HepG2 (cell line): Measurements from ENCODE around the gene ZMYND8. TPM values are rescaled to one million over a fixed set of nuclear protein-coding genes. Genes with fewer than 3 reads are reported as not detected.

ENCODE experiments used
- ATAC-seq: fragments of 200-7000 bp; cut with Tn5 transposase; 3 replicates; pipeline ENCODE4 v1.9.1; 2020; ENCODE audit warnings: mild to moderate bottlenecking, moderate library complexity
- BruUV-seq: library from RNA; stranded (reverse); fragments of 400-500 nt; replicated peaks from 2 replicates; lab custom pipeline; 2021; lab: Mats Ljungman, UMichigan
- CTCF ChIA-PET: fragments of 300-600 bp; formaldehyde crosslinking; extraction: SDS; loops from one replicate; lab custom pipeline; 2021; ENCODE audit warnings: low total read pairs, inconsistent platforms, low intra/inter-chr PET ratio; lab: Yijun Ruan, JAX
- POLR2A ChIA-PET: fragments of 350-600 bp; sonication (Branson Sonifier 250); formaldehyde crosslinking; loops from one replicate; lab custom pipeline; 2020; ENCODE audit warnings: antibody characterized with exemption, inconsistent platforms; lab: Yijun Ruan, JAX
- DNase-seq: peaks from one replicate; pipeline ENCODE4 v3.0.0-alpha.2; 2015; ENCODE audit warnings: low spot score
- FAIRE-seq: peaks from 3 replicates; lab custom pipeline; 2011; peaks lifted over from hg19 to GRCh38; lab: Jason Lieb, UNC
- H2AFZ ChIP-seq: one replicate; pipeline ENCODE4 v1.6.1; 2011; ENCODE audit warnings: low read length, inconsistent platforms
- H3K27ac ChIP-seq: fragments of 300-600 bp; 3 replicates; pipeline ENCODE4 v1.8.0; 2011; ENCODE audit warnings: mixed run types, mild to moderate bottlenecking, mixed read lengths, low read length, inconsistent platforms; ENCODE audit not compliant: insufficient read depth; ENCODE audit errors: extremely low read length
- H3K27me3 ChIP-seq, 2 experiments: fragments of 200-600 bp in 1 of 2; 2 replicates in 1 of 2; 3 replicates in 1 of 2; pipeline versions ENCODE4 v1.6.0 to v1.8.0; 2011; ENCODE audit warnings: low read length in 2 of 2, mild to moderate bottlenecking in 2 of 2, moderate library complexity in 2 of 2, inconsistent platforms in 1 of 2; ENCODE audit not compliant: insufficient read depth in 2 of 2, control insufficient read depth in 1 of 2
- H3K36me3 ChIP-seq, 2 experiments: fragments of 200-600 bp in 1 of 2; replicated peaks in 1 of 2; 2 replicates in 1 of 2; 3 replicates in 1 of 2; pipeline versions ENCODE4 v1.5.1 to v1.8.0; 2011; ENCODE audit warnings: low read length in 2 of 2, inconsistent platforms in 1 of 2; ENCODE audit not compliant: insufficient read depth in 2 of 2, control insufficient read depth in 1 of 2
- H3K4me1 ChIP-seq: 2 replicates; pipeline ENCODE4 v1.5.1; 2012; ENCODE audit warnings: low read length, inconsistent platforms; ENCODE audit not compliant: insufficient read depth
- H3K4me2 ChIP-seq: 2 replicates; pipeline ENCODE4 v1.6.0; 2011; ENCODE audit warnings: low read depth, low read length, inconsistent platforms
- H3K4me3 ChIP-seq, 3 experiments: fragments of 200-600 bp in 1 of 3; sonication (generic), shearing (Covaris generic) in 1 of 3; replicated peaks in 1 of 3; 2 replicates each; pipeline ENCODE4 v1.5.1; 2011 to 2016; ENCODE audit warnings: low read length in 3 of 3, inconsistent platforms in 2 of 3, low read depth in 2 of 3, mild to moderate bottlenecking in 2 of 3, control low read depth in 1 of 3, mixed read lengths in 1 of 3; ENCODE audit not compliant: insufficient read depth in 1 of 3
- H3K79me2 ChIP-seq: one replicate; pipeline ENCODE4 v1.6.1; 2011; ENCODE audit warnings: low read length, inconsistent platforms; ENCODE audit not compliant: insufficient read depth
- H3K9ac ChIP-seq: 2 replicates; pipeline ENCODE4 v1.6.0; 2011; ENCODE audit warnings: mild to moderate bottlenecking, low read depth, low read length, inconsistent platforms; ENCODE audit not compliant: insufficient read depth
- H3K9me3 ChIP-seq: 2 replicates; pipeline ENCODE4 v1.5.1; 2012; ENCODE audit warnings: mild to moderate bottlenecking, low read length
- H4K20me1 ChIP-seq: 2 replicates; pipeline ENCODE4 v1.6.0; 2011; ENCODE audit warnings: inconsistent platforms, mild to moderate bottlenecking, low read length, moderate library complexity; ENCODE audit not compliant: insufficient read depth
- ATF1 ChIP-seq: IDR thresholded peaks from 2 replicates; pipeline ENCODE4 v1.6.1; 2016; ENCODE audit warnings: mild to moderate bottlenecking, control low read depth
- ELF4 ChIP-seq: sonication (generic); formaldehyde crosslinking; IDR thresholded peaks from 2 replicates; pipeline ENCODE4 v1.5.0; 2020; ENCODE audit warnings: missing genetic modification reagents, mild to moderate bottlenecking, moderate library complexity, borderline replicate concordance
- HOMEZ ChIP-seq: IDR thresholded peaks from 2 replicates; pipeline ENCODE4 v1.6.1; 2016; ENCODE audit warnings: low read depth
- KMT2B ChIP-seq: IDR thresholded peaks from 2 replicates; pipeline ENCODE4 v1.6.1; 2016; ENCODE audit warnings: missing genetic modification reagents, missing compliant biosample characterization
- LCORL ChIP-seq, 2 experiments: fragments of 450-650 bp in 1 of 2; sonication (generic) in 1 of 2; formaldehyde crosslinking in 1 of 2; IDR thresholded peaks; 2 replicates each; pipeline versions ENCODE4 v1.5.0 to v1.6.1; 2017 to 2020; ENCODE audit warnings: antibody characterized with exemption in 1 of 2, missing genetic modification reagents in 1 of 2
- NFIC ChIP-seq: IDR thresholded peaks from 2 replicates; pipeline ENCODE4 v1.6.1; 2012; ENCODE audit warnings: mild to moderate bottlenecking, low read length, inconsistent platforms
- NR2F6 ChIP-seq, 2 experiments: IDR thresholded peaks; 2 replicates each; pipeline ENCODE4 v1.6.1; 2016; ENCODE audit warnings: antibody characterized with exemption in 1 of 2, mild to moderate bottlenecking in 1 of 2
- PRDM4 ChIP-seq: sonication (generic); formaldehyde crosslinking; IDR thresholded peaks from 2 replicates; pipeline ENCODE4 v1.9.0; 2021; ENCODE audit warnings: missing genetic modification reagents, borderline replicate concordance
- TCF7 ChIP-seq: sonication (generic); IDR thresholded peaks from 2 replicates; pipeline ENCODE4 v1.6.1; 2016; ENCODE audit warnings: antibody characterized with exemption, low read depth
- TEAD3 ChIP-seq: optimal IDR thresholded peaks from 2 replicates; pipeline ENCODE3; 2016; ENCODE audit warnings: borderline replicate concordance
- TOPORS ChIP-seq: sonication (generic); formaldehyde crosslinking; IDR thresholded peaks from 2 replicates; pipeline ENCODE4 v1.8.0; 2023; ENCODE audit warnings: mild to moderate bottlenecking, missing genetic modification reagents
- ZBTB37 ChIP-seq: sonication (generic); formaldehyde crosslinking; IDR thresholded peaks from 2 replicates; pipeline ENCODE4 v1.4.0; 2020; ENCODE audit warnings: mild to moderate bottlenecking, missing genetic modification reagents
- ZKSCAN8 ChIP-seq: IDR thresholded peaks from 2 replicates; pipeline ENCODE4 v1.6.1; 2016; ENCODE audit warnings: borderline replicate concordance, missing genetic modification reagents, missing compliant biosample characterization
- ZNF569 ChIP-seq: sonication (generic); formaldehyde crosslinking; IDR thresholded peaks from 2 replicates; pipeline ENCODE4 v1.5.0; 2020; ENCODE audit warnings: mild to moderate bottlenecking, missing genetic modification reagents, moderate library complexity, borderline replicate concordance
- ZNF619 ChIP-seq: sonication (generic); formaldehyde crosslinking; IDR thresholded peaks from 2 replicates; pipeline ENCODE4 v1.4.0; 2020; ENCODE audit warnings: mild to moderate bottlenecking, missing genetic modification reagents
- ZNF75D ChIP-seq: sonication (generic); formaldehyde crosslinking; IDR thresholded peaks from 2 replicates; pipeline ENCODE4 v1.8.1; 2023; ENCODE audit warnings: missing genetic modification reagents, mild to moderate bottlenecking, borderline replicate concordance
- ZNF781 ChIP-seq: sonication (generic); formaldehyde crosslinking; IDR thresholded peaks from 2 replicates; pipeline ENCODE4 v1.5.1; 2020; ENCODE audit warnings: borderline replicate concordance, mild to moderate bottlenecking, missing genetic modification reagents; ENCODE audit errors: not compliant biosample characterization
- ZSCAN12 ChIP-seq: sonication (generic); formaldehyde crosslinking; IDR thresholded peaks from 2 replicates; pipeline ENCODE4 v1.9.0; 2021; ENCODE audit warnings: mild to moderate bottlenecking, missing genetic modification reagents
- ZSCAN25 ChIP-seq: sonication (generic); formaldehyde crosslinking; IDR thresholded peaks from 2 replicates; pipeline ENCODE4 v1.8.0; 2022; ENCODE audit warnings: mild to moderate bottlenecking, missing genetic modification reagents
- WGBS: methylation state at CpG from one replicate; pipeline ENCODE4 v1.1.6; 2017; ENCODE audit warnings: low lambda C conversion rate; 5-methylcytosine and 5-hydroxymethylcytosine counted together
- in situ Hi-C: cut with HindIII; loops from 2 replicates; pipeline ENCODE4 v1.10.0; 2017; ENCODE audit warnings: low pct_unique_long_range_greater_than_20kb; ENCODE audit not compliant: extremely low pct_ligation_motif_present
- intact Hi-C: fragments of 100-400 bp; cut with micrococcal nuclease; formaldehyde crosslinking; loops from one replicate; pipeline ENCODE4 v1.10.0; 2022; ENCODE audit not compliant: unreplicated experiment
- polyA plus RNA-seq, 8 experiments: library from polyadenylated mRNA; depleted of rRNA in 3 of 8; stranded (reverse) in 7 of 8; unstranded in 1 of 8; fragments of >200 nt; fragmentation: Illumina TruSeq in 4 of 8; extraction: Trizol in 4 of 8; gene quantifications; 2 replicates each; pipeline versions ENCODE4 v1.2.1 to v1.2.3, GENCODE V29; 2011 to 2016; ENCODE audit warnings: low read depth in 4 of 8, missing spikeins in 1 of 8, mixed read lengths in 1 of 8; ENCODE audit not compliant: insufficient read depth in 1 of 8
- total RNA-seq, 5 experiments: library from RNA; depleted of rRNA; stranded (reverse); fragments of >200 nt; fragmentation: Illumina TruSeq; extraction: Trizol; gene quantifications; 2 replicates each; pipeline ENCODE4 v1.2.3, GENCODE V29; 2016; ENCODE audit warnings: low read depth in 1 of 5

The ZMYND8 gene
- total and polyA plus RNA-seq, 2 of the 13 experiments (the other 11 are each of a cell fraction or from before 2014, with no cell fraction given): 53.9 to 84.7 TPM

- ATAC-seq: peak; percentile 90
- intact Hi-C loops: loop anchor here (1.0 to 2.0 kb wide), 2 partner anchors 13 to 17 kb away; no protein-coding TSS in a partner anchor
- peak; percentile 30 for FAIRE-seq
- Histone ChIP-seq H3K79me2 (peaks cover 99% of the 10 kb centered on the region), H3K4me3 (peak overlapping the region in 1 of 3 experiments; percentile 41; a peak in 1 of 6 replicates), H3K4me2 (peak overlapping the region; percentile 58), H3K27ac (peak overlapping the region; percentile 57), H4K20me1 (peaks cover 93% of the 10 kb centered on the region), H3K9ac (peak overlapping the region; percentile 38; the same call in 1 of the 2 replicates), H3K27me3 (no peaks in the 10 kb centered on the region), H2AFZ (no peak overlapping the region), H3K9me3 (no peaks in the 10 kb centered on the region), H3K4me1 (peaks cover 97% of the 10 kb centered on the region), H3K36me3 (peaks cover 43 to 76% of the 10 kb centered on the region in 2 experiments)
- CTCF ChIA-PET: interaction anchor here (1.8 kb wide), 1 partner anchor 50 kb away, joined by 7 read pairs; no protein-coding TSS in a partner anchor
- peak; percentile 99 for DNase-seq
- in situ Hi-C loops: no loop called here
- no TSS peak for BruUV-seq
- POLR2A ChIA-PET: interaction anchor here (0.7 to 23.7 kb wide), 5 partner anchors 9 to 47 kb away, joined by 3 to 624 read pairs (median 4); partner anchors contain the start of gene ZMYND8
- 42% methylated on average over 6 of the region's 6 CpGs for WGBS
- TF ChIP-seq NR2F6 (IDR thresholded peaks at IDR 0.05) (peak; percentile 62), NR2F6 (CRISPR knock-in tag; IDR thresholded peaks at IDR 0.05) (peak; percentile 94), ZSCAN12 (CRISPR knock-in tag) (peak; percentile 19; the same call in 1 of the 2 replicates), KMT2B (CRISPR knock-in tag) (peak; percentile 45; the same call in 1 of the 2 replicates), PRDM4 (CRISPR knock-in tag) (no peak), HOMEZ (CRISPR knock-in tag) (peak; percentile 81), ZNF781 (CRISPR knock-in tag) (no peak), ZBTB37 (no peak), ATF1 (CRISPR knock-in tag) (no peak), TOPORS (no peak), NFIC (peak; percentile 62; the same call in 1 of the 2 replicates), ZNF619 (CRISPR knock-in tag) (no peak), ELF4 (no peak), TCF7 (peak; percentile 84), TEAD3 (CRISPR knock-in tag) (peak; percentile 98), LCORL (IDR thresholded peaks at IDR 0.05) (no peak; the same call in 1 of the 2 replicates), LCORL (CRISPR knock-in tag; IDR thresholded peaks at IDR 0.05) (peak; percentile 78; the same call in 1 of the 2 replicates), ZNF75D (CRISPR knock-in tag) (no peak), ZNF569 (no peak), ZKSCAN8 (CRISPR knock-in tag) (peak; percentile 93; the same call in 1 of the 2 replicates), ZSCAN25 (CRISPR knock-in tag) (no peak)
Observed at GRCh38 chr20:47334022-47334551, 22.4 kb downstream of the ZMYND8 start.
